Measurements from ENCODE around the gene USHBP1. TPM values are rescaled to one million over a fixed set of nuclear protein-coding genes. Genes with fewer than 3 reads are reported as not detected.

The USHBP1 gene
- polyA plus RNA-seq, 2 of the 4 experiments (the other 2 are of a cell fraction) = 0.03 TPM; not detected in 1

DNA sequence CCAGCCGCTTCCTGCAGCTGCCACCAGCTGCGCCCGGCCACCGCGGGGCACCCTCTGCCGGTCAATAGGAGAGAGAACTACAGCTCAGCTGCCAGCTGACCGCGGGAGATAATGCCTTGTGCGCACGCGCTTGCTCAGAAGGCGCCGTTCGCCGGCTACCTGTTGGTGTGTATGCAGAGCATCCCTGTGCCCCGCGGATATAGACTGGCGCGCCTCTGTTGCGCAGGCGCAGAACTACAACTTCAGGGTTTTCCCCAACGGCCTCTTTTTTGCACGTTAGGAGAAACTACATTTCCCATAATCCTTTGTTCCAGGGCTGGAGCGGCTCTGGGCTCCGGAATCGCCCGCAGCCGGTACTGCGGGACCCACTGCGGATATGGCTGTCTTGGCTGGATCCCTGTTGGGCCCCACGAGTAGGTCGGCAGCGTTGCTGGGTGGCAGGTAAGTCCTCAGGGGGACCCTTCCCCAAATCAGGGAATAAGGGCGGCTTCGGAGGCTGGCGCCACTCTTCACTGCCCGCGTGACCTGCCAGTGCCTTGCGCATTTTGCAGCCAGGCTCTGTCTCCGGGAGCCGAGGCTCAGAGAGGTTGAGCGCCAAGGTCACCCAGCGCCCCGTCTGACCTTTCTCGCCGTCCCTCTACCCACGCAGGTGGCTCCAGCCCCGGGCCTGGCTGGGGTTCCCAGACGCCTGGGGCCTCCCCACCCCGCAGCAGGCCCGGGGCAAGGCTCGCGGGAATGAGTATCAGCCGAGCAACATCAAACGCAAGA, 41.2 kb upstream of the USHBP1 start, which contains the start of gene MRPL34 (continued):
- TF ChIP-seq, protein P1, sequence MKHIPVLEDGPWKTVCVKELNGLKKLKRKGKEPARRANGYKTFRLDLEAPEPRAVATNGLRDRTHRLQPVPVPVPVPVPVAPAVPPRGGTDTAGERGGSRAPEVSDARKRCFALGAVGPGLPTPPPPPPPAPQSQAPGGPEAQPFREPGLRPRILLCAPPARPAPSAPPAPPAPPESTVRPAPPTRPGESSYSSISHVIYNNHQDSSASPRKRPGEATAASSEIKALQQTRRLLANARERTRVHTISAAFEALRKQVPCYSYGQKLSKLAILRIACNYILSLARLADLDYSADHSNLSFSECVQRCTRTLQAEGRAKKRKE (CRISPR knock-in tag; IDR thresholded peaks at IDR 0.05; ENCODE audit: low read depth) = no peak
- no peak for TF ChIP-seq MAZ (IDR thresholded peaks at IDR 0.05; ENCODE audit: borderline replicate concordance, low read depth, low read length)
- peak; percentile 50 for TF ChIP-seq POLR2A (IDR thresholded peaks at IDR 0.05; ENCODE audit: low read length)
- TF ChIP-seq JUN (IDR thresholded peaks at IDR 0.05) = peak in 1 of 2 experiments; percentile 81; a peak in 3 of 5 replicates
- TF ChIP-seq TFCP2L1 (CRISPR knock-in tag; IDR thresholded peaks at IDR 0.05) = no peak
- no peak for TF ChIP-seq ZFP36 (IDR thresholded peaks at IDR 0.05; ENCODE audit: borderline replicate concordance, partially characterized antibody)
- TF ChIP-seq HEYL (CRISPR knock-in tag; IDR thresholded peaks at IDR 0.05) = no peak
- TF ChIP-seq NFE2L2 (conservative IDR thresholded peaks at IDR 0.05; ENCODE audit: low read length) = no peak

DNA sequence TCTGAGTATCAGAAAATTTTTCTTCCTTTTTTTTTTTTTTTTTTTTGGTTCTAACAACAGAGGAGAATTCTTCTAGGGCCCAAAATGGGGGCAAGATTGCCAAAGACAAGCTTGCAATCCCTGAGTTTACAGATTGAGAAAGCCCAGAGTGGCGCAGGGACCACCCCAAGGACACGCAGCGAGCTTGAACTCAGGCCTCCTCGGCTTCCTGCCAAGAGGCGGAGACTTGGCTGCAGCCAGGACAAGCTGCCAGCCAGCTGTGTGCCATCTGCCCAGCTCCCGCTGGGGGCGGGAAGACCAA, 40.6 kb upstream of the USHBP1 start:
- H3K4me2 ChIP-seq = peak overlapping the region; percentile 93
- H3K4me1 ChIP-seq = peaks cover 28% of the 10 kb centered on the region
- no peak for FAIRE-seq
- ChIA-PET POLR2A (interaction anchor here (0.6 to 1.9 kb wide), 6 partner anchors 12 to 646 kb away, joined by 3 to 15 read pairs (median 4); partner anchors contain the start of gene ANO8), CTCF (interaction anchor here (0.6 to 8.7 kb wide), 11 partner anchors 12 to 1890 kb away, joined by 3 to 98 read pairs (median 3); no protein-coding TSS in a partner anchor)
- H3K4me3 ChIP-seq = no peak overlapping the region
- TF ChIP-seq, protein P2, sequence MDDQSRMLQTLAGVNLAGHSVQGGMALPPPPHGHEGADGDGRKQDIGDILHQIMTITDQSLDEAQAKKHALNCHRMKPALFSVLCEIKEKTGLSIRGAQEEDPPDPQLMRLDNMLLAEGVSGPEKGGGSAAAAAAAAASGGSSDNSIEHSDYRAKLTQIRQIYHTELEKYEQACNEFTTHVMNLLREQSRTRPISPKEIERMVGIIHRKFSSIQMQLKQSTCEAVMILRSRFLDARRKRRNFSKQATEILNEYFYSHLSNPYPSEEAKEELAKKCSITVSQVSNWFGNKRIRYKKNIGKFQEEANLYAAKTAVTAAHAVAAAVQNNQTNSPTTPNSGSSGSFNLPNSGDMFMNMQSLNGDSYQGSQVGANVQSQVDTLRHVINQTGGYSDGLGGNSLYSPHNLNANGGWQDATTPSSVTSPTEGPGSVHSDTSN (IDR thresholded peaks at IDR 0.05) = no peak; the same call in 1 of the 2 replicates
- no peak for TF ChIP-seq BHLHE40 (IDR thresholded peaks at IDR 0.05; ENCODE audit: low read depth, low read length)
- TF ChIP-seq, protein P1 (CRISPR knock-in tag; IDR thresholded peaks at IDR 0.05; ENCODE audit: low read depth) = peak; percentile 95
- TF ChIP-seq RARB (CRISPR knock-in tag; IDR thresholded peaks at IDR 0.05) = no peak
- no peak for TF ChIP-seq MAZ (IDR thresholded peaks at IDR 0.05; ENCODE audit: borderline replicate concordance, low read depth, low read length)
- TF ChIP-seq ZFP36 (IDR thresholded peaks at IDR 0.05; ENCODE audit: borderline replicate concordance, partially characterized antibody) = peak; percentile 57
- no peak for TF ChIP-seq SREBF2 (IDR thresholded peaks at IDR 0.05)
- no peak for TF ChIP-seq CHD4 (IDR thresholded peaks at IDR 0.05; ENCODE audit: borderline replicate concordance)
- TF ChIP-seq, protein P3, sequence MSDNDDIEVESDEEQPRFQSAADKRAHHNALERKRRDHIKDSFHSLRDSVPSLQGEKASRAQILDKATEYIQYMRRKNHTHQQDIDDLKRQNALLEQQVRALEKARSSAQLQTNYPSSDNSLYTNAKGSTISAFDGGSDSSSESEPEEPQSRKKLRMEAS (IDR thresholded peaks at IDR 0.05) = no peak
- TF ChIP-seq HEYL (CRISPR knock-in tag; IDR thresholded peaks at IDR 0.05) = no peak
- TF ChIP-seq RNF2 (IDR thresholded peaks at IDR 0.05; ENCODE audit: borderline replicate concordance, low read depth) = no peak
- TF ChIP-seq, protein P4, sequence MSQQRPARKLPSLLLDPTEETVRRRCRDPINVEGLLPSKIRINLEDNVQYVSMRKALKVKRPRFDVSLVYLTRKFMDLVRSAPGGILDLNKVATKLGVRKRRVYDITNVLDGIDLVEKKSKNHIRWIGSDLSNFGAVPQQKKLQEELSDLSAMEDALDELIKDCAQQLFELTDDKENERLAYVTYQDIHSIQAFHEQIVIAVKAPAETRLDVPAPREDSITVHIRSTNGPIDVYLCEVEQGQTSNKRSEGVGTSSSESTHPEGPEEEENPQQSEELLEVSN (IDR thresholded peaks at IDR 0.05; ENCODE audit: borderline replicate concordance, low read depth) = 0 out of 2 replicates have a peak, but pooled peaks have one; percentile 76
- TF ChIP-seq HOXB5 (CRISPR knock-in tag; IDR thresholded peaks at IDR 0.05) = no peak
- no peak for TF ChIP-seq RCOR1 (IDR thresholded peaks at IDR 0.05; ENCODE audit: low read depth, low read length)
- no peak for TF ChIP-seq FOSB (CRISPR knock-in tag; IDR thresholded peaks at IDR 0.05)
- TF ChIP-seq MYC (IDR thresholded peaks at IDR 0.05; ENCODE audit: borderline replicate concordance, low read length) = no peak
- no peak for TF ChIP-seq KDM1A (IDR thresholded peaks at IDR 0.05; ENCODE audit: low read depth)
- TF ChIP-seq, protein P5, sequence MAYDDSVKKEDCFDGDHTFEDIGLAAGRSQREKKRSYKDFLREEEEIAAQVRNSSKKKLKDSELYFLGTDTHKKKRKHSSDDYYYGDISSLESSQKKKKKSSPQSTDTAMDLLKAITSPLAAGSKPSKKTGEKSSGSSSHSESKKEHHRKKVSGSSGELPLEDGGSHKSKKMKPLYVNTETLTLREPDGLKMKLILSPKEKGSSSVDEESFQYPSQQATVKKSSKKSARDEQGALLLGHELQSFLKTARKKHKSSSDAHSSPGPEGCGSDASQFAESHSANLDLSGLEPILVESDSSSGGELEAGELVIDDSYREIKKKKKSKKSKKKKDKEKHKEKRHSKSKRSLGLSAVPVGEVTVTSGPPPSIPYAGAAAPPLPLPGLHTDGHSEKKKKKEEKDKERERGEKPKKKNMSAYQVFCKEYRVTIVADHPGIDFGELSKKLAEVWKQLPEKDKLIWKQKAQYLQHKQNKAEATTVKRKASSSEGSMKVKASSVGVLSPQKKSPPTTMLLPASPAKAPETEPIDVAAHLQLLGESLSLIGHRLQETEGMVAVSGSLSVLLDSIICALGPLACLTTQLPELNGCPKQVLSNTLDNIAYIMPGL (CRISPR knock-in tag; IDR thresholded peaks at IDR 0.05; ENCODE audit: borderline replicate concordance) = no peak
- TF ChIP-seq, protein P6, sequence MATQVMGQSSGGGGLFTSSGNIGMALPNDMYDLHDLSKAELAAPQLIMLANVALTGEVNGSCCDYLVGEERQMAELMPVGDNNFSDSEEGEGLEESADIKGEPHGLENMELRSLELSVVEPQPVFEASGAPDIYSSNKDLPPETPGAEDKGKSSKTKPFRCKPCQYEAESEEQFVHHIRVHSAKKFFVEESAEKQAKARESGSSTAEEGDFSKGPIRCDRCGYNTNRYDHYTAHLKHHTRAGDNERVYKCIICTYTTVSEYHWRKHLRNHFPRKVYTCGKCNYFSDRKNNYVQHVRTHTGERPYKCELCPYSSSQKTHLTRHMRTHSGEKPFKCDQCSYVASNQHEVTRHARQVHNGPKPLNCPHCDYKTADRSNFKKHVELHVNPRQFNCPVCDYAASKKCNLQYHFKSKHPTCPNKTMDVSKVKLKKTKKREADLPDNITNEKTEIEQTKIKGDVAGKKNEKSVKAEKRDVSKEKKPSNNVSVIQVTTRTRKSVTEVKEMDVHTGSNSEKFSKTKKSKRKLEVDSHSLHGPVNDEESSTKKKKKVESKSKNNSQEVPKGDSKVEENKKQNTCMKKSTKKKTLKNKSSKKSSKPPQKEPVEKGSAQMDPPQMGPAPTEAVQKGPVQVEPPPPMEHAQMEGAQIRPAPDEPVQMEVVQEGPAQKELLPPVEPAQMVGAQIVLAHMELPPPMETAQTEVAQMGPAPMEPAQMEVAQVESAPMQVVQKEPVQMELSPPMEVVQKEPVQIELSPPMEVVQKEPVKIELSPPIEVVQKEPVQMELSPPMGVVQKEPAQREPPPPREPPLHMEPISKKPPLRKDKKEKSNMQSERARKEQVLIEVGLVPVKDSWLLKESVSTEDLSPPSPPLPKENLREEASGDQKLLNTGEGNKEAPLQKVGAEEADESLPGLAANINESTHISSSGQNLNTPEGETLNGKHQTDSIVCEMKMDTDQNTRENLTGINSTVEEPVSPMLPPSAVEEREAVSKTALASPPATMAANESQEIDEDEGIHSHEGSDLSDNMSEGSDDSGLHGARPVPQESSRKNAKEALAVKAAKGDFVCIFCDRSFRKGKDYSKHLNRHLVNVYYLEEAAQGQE (IDR thresholded peaks at IDR 0.05) = no peak
- no peak for TF ChIP-seq ZNF302 (CRISPR knock-in tag; IDR thresholded peaks at IDR 0.05)
- no peak for ATAC-seq
- WGBS (ENCODE audit: missing lambda C conversion rate) = 4% methylated on average over 4 of the region's 7 CpGs
- H3K9me3 ChIP-seq = no peaks in the 10 kb centered on the region
- DNase-seq (ENCODE audit: low read depth in 1 of 2, low spot score in 1 of 2) = no peak
- peak overlapping the region; percentile 73 to 87 for H3K27ac ChIP-seq
